GM18868 (cell line): ENCODE measurements around the gene TIMM44.

Source experiments
- ATAC-seq: cut with Tn5 transposase; IDR thresholded peaks from one replicate; pipeline ENCODE4 v1.9.1; 2021; ENCODE audit warnings: mild to moderate bottlenecking, moderate library complexity; ENCODE audit not compliant: unreplicated experiment

The TIMM44 gene

DNA sequence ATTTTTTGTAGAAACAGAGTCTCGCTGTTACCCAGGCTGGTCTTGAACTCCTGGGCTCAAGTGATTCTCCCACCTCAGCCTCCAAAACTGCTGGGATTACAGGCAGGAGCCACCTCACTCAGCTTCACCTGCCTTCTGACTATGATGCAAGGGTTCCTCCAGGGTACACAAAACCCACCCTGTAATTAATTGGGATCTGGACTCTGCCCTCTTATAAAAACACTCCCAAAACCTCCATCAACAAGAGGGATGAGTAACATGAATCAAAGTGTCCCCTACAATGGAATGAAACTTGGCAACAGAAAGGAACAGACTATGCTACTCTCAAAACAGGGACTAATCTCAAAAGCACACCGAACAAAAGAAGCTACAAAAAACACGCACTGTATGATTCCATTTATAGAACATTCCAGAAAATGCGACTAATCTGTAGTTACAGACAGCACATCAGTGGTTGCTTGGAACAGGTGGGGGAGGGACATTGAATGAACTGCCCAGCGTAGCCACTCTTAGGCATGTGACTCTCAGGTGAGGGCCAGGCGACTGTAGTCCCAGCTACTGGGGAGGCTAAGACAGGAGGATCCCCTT, 66.1 kb downstream of the TIMM44 start:
- no peak for ATAC-seq
